GM12878 (cell line): ENCODE measurements around the gene NSA2. TPM values are rescaled to one million over a fixed set of nuclear protein-coding genes. Genes with fewer than 3 reads are reported as not detected.

Experiments used
- ATAC-seq: fragments of 200-7000 bp; cut with Tn5 transposase; 3 replicates; pipeline ENCODE4 v1.9.1; 2020; ENCODE audit warnings: mild to moderate bottlenecking, moderate library complexity
- BruUV-seq: library from RNA; stranded (reverse); fragments of 400-500 nt; replicated peaks from 2 replicates; lab custom pipeline; 2021; lab: Mats Ljungman, UMichigan
- CTCF ChIA-PET: fragments of 300-600 bp; sonication (Branson Sonifier 250); formaldehyde crosslinking; extraction: SDS; loops from one replicate; lab custom pipeline; 2021; ENCODE audit warnings: inconsistent platforms; lab: Yijun Ruan, JAX
- POLR2A ChIA-PET: fragments of 350-600 bp; formaldehyde crosslinking; extraction: SDS; loops from one replicate; lab custom pipeline; 2021; ENCODE audit warnings: inconsistent platforms; lab: Charles Lee
- RAD21 ChIA-PET: fragments of 300-600 bp; sonication (Branson Sonifier 250); formaldehyde crosslinking; loops from one replicate; lab custom pipeline; 2023; ENCODE audit warnings: antibody characterized with exemption; ENCODE audit not compliant: unreplicated experiment; lab: Charles Lee
- SMC1A ChIA-PET: fragments of 300-600 bp; sonication (Branson Sonifier 250); formaldehyde crosslinking; loops from one replicate; lab custom pipeline; 2023; ENCODE audit not compliant: unreplicated experiment, uncharacterized antibody; lab: Charles Lee
- DNase-seq: peaks from one replicate; pipeline ENCODE4 v3.0.0-alpha.2; 2011; ENCODE audit warnings: low read depth, low spot score
- FAIRE-seq: peaks from 3 replicates; lab custom pipeline; 2011; peaks lifted over from hg19 to GRCh38; lab: Jason Lieb, UNC
- H2AFZ ChIP-seq: 2 replicates; pipeline ENCODE4 v1.6.0; 2011; ENCODE audit warnings: low read depth, low read length, control low read depth; ENCODE audit not compliant: control insufficient read depth
- H3K27ac ChIP-seq: 2 replicates; pipeline ENCODE4 v1.5.1; 2011; ENCODE audit warnings: control low read depth; ENCODE audit not compliant: control insufficient read depth, insufficient read depth
- H3K27me3 ChIP-seq, 2 experiments: replicated peaks in 1 of 2; 2 replicates each; pipeline versions ENCODE4 v1.6.0 to v1.6.1; 2011; ENCODE audit warnings: low read length in 1 of 2; ENCODE audit not compliant: control insufficient read depth in 2 of 2, insufficient read depth in 2 of 2
- H3K36me3 ChIP-seq, 2 experiments: 2 replicates each; pipeline ENCODE4 v1.5.1; 2011; ENCODE audit warnings: low read length in 1 of 2; ENCODE audit not compliant: control insufficient read depth in 2 of 2, insufficient read depth in 2 of 2
- H3K4me1 ChIP-seq: 2 replicates; pipeline ENCODE4 v1.6.1; 2011; ENCODE audit warnings: mild to moderate bottlenecking, low read length, moderate library complexity, mixed read lengths; ENCODE audit not compliant: control insufficient read depth, insufficient read depth
- H3K4me2 ChIP-seq: 2 replicates; pipeline ENCODE4 v1.6.0; 2011; ENCODE audit warnings: control low read depth; ENCODE audit not compliant: control insufficient read depth, insufficient read depth
- H3K4me3 ChIP-seq: fragments of 200-600 bp; sonication (generic); 2 replicates; pipeline ENCODE4 v1.5.1; 2016
- H3K79me2 ChIP-seq: 2 replicates; pipeline ENCODE4 v1.6.0; 2011; ENCODE audit warnings: low read length; ENCODE audit not compliant: control insufficient read depth, insufficient read depth
- H3K9ac ChIP-seq: 2 replicates; pipeline ENCODE4 v1.8.0; 2011; ENCODE audit warnings: low read length, control low read depth, mixed read lengths; ENCODE audit not compliant: control insufficient read depth, insufficient read depth
- H3K9me3 ChIP-seq: replicated peaks from 3 replicates; pipeline ENCODE4 v1.5.1; 2011; ENCODE audit warnings: mild to moderate bottlenecking, low read length; ENCODE audit not compliant: control insufficient read depth, insufficient read depth
- H4K20me1 ChIP-seq: 2 replicates; pipeline ENCODE4 v1.6.0; 2011; ENCODE audit not compliant: control insufficient read depth, insufficient read depth
- EZH2 ChIP-seq: IDR thresholded peaks from 2 replicates; pipeline ENCODE4 v1.6.1; 2012; ENCODE audit warnings: low read depth, mild to moderate bottlenecking, control low read depth, inconsistent platforms, low read length, borderline replicate concordance; ENCODE audit not compliant: control insufficient read depth
- RELA ChIP-seq: fragments of 450-650 bp; IDR thresholded peaks from 2 replicates; pipeline ENCODE4 v1.8.0; 2014; ENCODE audit warnings: borderline replicate concordance; ENCODE audit not compliant: partially characterized antibody
- SIN3A ChIP-seq: IDR thresholded peaks from 2 replicates; pipeline ENCODE4 v1.6.1; 2012; ENCODE audit warnings: low read depth, low read length, improper control_type of control experiment
- SMAD5 ChIP-seq: IDR thresholded peaks from 2 replicates; pipeline ENCODE4 v1.6.1; 2016; ENCODE audit warnings: antibody characterized with exemption, low read depth
- WGBS: methylation state at CpG from one replicate; pipeline ENCODE4 v1.1.6; 2016; ENCODE audit warnings: low lambda C conversion rate; ENCODE audit not compliant: insufficient replicate concordance, insufficient coverage; ENCODE audit errors: missing lambda C conversion rate; 5-methylcytosine and 5-hydroxymethylcytosine counted together
- in situ Hi-C: fragments of 300-500 bp; cut with MboI; formaldehyde crosslinking; loops from 9 replicates; pipeline ENCODE4 v1.14.3; 2018; ENCODE audit warnings: mixed read lengths
- intact Hi-C: fragments of 100-400 bp; cut with micrococcal nuclease; formaldehyde crosslinking; loops from one replicate; pipeline ENCODE4 v1.14.2; 2022; ENCODE audit not compliant: unreplicated experiment
- polyA plus RNA-seq, 11 experiments: library from polyadenylated mRNA; depleted of rRNA in 4 of 11; unstranded in 6 of 11; stranded (reverse) in 5 of 11; fragments of >200 nt; fragmentation: Nextera tagmentation in 4 of 11; fragmentation: Illumina TruSeq in 1 of 11; extraction: Ambion mirVana in 4 of 11; extraction: Trizol in 1 of 11; gene quantifications; 1 replicate in 1 of 11; 2 replicates in 10 of 11; pipeline versions ENCODE4 v1.2.1 to v1.2.3, GENCODE V29; 2011 to 2016; ENCODE audit warnings: inconsistent platforms in 2 of 11, missing spikeins in 2 of 11, low read depth in 1 of 11
- total RNA-seq, 4 experiments: library from RNA; depleted of rRNA in 3 of 4; stranded (reverse); fragments of >200 nt in 3 of 4; fragmentation: Illumina TruSeq in 1 of 4; extraction: Trizol in 1 of 4; gene quantifications; 2 replicates each; pipeline versions ENCODE4 v1.2.1 to v1.2.3, GENCODE V29; 2013 to 2021
- TF ChIP-seq, protein P1 (sequence below): fragments of 450-650 bp; IDR thresholded peaks from 2 replicates; pipeline ENCODE4 v1.6.1; 2017; ENCODE audit warnings: mild to moderate bottlenecking, moderate library complexity

Gene NSA2
- total and polyA plus RNA-seq, 10 of the 15 experiments (the other 5 are each of a cell fraction or from before 2014, with no cell fraction given), result 77.8 to 317 (median 143) TPM

GRCh38 chr5:74798977-74799911 lies 32.2 kb downstream of the NSA2 start:
- H3K36me3 ChIP-seq, result no peaks in the 10 kb centered on the region
- CTCF ChIA-PET, result interaction anchor here (1.2 kb wide), 1 partner anchor 40 kb away, joined by 3 read pairs; no protein-coding TSS in a partner anchor
- no peaks in the 10 kb centered on the region for H3K9me3 ChIP-seq
- no peak for DNase-seq
- no peaks in the 10 kb centered on the region for H3K79me2 ChIP-seq
- H3K4me3 ChIP-seq, result no peak overlapping the region
- SMC1A ChIA-PET, result no interaction called here
- no peak overlapping the region for H3K27ac ChIP-seq
- no peak overlapping the region for H3K4me2 ChIP-seq
- POLR2A ChIA-PET, result no interaction called here
- no peak for ATAC-seq
- in situ Hi-C loops, result no loop called here
- no peaks in the 10 kb centered on the region; a peak in 1 of 4 replicates for H3K27me3 ChIP-seq
- no peak for TF ChIP-seq SMAD5
- no peak for TF ChIP-seq RELA
- TF ChIP-seq EZH2, result no peak
- TF ChIP-seq SIN3A, result no peak
- TF ChIP-seq, protein P1, sequence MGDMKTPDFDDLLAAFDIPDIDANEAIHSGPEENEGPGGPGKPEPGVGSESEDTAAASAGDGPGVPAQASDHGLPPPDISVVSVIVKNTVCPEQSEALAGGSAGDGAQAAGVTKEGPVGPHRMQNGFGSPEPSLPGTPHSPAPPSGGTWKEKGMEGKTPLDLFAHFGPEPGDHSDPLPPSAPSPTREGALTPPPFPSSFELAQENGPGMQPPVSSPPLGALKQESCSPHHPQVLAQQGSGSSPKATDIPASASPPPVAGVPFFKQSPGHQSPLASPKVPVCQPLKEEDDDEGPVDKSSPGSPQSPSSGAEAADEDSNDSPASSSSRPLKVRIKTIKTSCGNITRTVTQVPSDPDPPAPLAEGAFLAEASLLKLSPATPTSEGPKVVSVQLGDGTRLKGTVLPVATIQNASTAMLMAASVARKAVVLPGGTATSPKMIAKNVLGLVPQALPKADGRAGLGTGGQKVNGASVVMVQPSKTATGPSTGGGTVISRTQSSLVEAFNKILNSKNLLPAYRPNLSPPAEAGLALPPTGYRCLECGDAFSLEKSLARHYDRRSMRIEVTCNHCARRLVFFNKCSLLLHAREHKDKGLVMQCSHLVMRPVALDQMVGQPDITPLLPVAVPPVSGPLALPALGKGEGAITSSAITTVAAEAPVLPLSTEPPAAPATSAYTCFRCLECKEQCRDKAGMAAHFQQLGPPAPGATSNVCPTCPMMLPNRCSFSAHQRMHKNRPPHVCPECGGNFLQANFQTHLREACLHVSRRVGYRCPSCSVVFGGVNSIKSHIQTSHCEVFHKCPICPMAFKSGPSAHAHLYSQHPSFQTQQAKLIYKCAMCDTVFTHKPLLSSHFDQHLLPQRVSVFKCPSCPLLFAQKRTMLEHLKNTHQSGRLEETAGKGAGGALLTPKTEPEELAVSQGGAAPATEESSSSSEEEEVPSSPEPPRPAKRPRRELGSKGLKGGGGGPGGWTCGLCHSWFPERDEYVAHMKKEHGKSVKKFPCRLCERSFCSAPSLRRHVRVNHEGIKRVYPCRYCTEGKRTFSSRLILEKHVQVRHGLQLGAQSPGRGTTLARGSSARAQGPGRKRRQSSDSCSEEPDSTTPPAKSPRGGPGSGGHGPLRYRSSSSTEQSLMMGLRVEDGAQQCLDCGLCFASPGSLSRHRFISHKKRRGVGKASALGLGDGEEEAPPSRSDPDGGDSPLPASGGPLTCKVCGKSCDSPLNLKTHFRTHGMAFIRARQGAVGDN, result no peak
- TF ChIP-seq, all 136 proteins: peak for 0
- WGBS, result 46% methylated on average over 21 of the region's 21 CpGs
- BruUV-seq, result no TSS peak
- no peaks in the 10 kb centered on the region for H3K4me1 ChIP-seq
- RAD21 ChIA-PET, result no interaction called here
- intact Hi-C loops, result no loop called here
- no peak for FAIRE-seq
- H3K9ac ChIP-seq, result no peak overlapping the region
- no peaks in the 10 kb centered on the region for H4K20me1 ChIP-seq
- no peak overlapping the region for H2AFZ ChIP-seq
